GM21360 (cell line): ENCODE data around the gene ROR2.

Experiments used
- ATAC-seq: cut with Tn5 transposase; IDR thresholded peaks from one replicate; pipeline ENCODE4 v1.9.1; 2021; ENCODE audit warnings: mild to moderate bottlenecking, moderate library complexity; ENCODE audit not compliant: unreplicated experiment

ROR2 gene

DNA sequence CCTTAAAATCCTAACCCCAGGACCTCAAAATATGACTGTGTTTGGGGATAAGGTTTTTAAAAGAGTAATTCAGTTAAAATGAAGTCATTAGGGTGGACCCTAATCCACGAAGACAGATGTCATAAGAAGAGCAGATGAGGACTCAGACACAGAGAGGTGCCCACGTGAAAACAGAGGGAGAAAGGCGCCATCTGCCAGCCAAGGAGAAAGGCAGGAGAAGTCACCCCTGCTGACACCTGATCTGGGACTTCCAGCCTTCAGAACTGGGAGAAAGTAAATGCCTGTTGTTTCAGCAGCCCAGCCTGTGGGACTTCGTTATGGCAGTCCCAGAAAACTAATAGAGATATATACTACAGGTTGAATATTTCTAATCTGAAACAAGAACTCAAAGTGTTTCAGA, 67.4 kb downstream of the ROR2 start:
- no peak for ATAC-seq

DNA sequence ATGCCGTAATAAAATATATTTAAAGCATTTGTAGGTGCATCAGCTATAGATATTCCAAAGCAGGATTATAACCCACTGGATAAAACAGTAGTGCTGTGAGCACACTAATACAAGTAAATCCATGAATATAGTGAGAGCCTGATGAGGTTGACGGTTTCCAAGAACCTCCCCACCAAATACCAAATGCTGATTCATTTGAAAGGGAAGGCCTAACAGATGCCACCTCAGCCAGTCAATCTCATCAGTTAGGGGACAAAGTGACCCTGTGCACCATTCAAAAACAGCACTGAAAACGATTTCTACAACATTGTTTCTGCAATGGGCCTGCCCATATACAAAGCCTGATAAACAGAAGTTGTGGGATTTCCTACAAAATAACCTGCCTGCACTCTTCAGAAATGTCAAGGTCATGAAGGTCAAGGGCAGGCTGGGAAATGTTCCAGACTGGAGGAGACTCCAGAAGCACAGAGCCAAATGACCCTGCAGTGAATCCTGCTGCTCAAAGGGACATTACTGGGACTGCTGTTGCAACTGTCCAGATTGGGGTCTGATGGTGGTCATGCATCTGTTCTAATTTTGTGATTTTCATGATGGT, 69.6 kb downstream of the ROR2 start:
- ATAC-seq = no peak

DNA sequence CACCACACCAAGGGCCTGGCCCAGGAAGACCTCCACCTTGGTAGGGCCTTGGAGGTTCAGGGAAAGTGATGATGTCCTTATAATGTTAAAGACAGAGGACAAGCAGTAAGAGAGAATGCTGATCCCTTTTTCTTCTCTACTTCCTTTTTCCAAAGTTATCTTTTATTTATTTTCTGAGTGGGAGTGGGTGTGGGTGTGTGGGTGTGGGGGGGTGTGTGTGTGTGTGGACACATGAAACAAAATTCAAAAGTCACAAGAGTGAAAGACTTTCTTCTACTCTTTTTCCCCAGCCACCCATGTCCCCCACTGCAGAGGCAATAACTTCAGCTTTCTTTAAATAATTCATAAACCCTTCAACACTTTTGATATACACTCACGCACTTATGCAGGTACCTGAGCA, 70.8 kb downstream of the ROR2 start:
- no peak for ATAC-seq

DNA sequence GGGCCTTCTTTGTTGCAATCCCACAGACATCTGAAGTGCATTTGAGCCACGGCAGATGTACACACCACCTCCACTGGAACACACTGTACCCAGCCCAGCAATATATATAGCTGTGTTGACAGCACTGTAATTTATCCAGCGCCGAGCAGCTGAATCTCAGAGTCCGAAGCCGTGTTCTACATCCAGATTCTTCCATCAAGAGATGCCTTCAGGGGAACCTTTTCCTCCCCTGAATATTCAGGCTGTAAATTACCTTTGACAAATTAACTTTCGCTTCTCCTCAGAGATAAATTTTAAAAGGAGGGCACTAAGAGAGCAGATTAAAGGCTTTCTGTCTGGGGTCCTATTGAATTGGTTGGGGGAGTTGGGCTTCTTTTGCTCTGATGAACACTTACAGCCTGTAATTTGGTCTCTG, 76.4 kb downstream of the ROR2 start:
- no peak for ATAC-seq

DNA sequence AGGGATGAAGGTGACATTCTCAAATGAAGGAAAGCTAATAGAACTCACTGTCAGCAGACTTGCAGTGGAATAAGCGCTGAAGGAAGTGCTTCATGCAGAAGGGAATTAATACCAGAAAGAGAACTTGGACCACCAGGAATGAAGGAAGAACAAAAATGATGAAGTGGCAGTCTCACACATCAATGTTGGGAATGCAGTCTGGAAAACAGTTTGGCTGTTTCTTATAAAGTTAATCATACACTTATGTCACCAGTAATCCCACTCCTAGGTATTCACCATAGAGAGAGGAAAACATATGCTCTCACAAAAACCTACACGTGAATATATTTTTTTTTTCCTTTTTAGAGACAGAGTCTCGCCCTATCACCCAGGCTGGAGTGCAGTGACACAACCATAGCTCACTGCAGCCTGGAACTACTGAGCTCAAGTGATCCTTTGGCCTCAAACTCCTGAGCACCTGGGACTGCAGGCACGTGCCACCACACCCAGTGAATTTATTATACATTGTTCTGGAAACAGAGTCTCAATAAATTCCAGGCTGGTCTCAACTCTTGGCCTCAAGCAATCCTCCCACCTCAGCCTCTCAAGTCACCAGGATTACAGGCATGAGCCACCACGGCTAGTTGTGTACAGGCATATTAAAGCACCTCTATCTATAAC, 81.2 kb downstream of the ROR2 start:
- ATAC-seq = no peak

DNA sequence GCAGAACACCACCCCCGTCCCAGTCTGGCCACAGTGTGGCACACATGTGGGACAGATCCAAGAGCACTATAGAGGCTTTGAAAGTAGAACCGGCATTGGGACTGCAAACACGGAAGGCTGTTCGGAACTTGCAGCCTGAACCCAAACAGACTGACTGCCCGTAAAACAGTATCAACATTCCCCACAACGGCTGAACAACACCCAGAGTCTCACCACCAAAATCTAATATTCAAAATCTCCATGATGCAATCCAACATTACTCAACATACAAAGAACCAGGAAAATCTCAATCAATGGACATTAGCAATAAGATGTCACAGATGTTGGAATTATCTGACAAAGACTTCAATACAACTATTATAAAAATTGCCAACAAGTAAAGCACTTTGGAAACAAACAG, 82.3 kb downstream of the ROR2 start:
- no peak for ATAC-seq

DNA sequence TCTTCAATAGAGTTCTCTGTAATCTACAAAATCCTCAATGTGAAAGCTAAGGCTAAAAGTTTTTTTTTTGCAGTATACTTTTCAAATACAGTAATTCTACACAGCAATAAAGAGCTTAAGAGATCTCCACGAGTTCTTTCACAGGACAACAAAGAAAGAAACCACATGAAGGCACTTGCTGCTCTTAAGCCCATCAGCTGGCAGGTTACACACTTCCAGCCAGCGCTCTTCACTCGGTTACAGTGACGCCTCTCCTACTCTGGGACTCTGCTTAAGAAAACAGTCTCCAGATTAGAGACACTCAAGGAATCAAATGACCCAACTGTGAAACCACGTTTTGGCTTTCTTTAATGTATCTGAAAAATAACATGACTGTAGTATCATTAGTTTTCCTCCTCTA, 85.0 kb downstream of the ROR2 start:
- no peak for ATAC-seq

DNA sequence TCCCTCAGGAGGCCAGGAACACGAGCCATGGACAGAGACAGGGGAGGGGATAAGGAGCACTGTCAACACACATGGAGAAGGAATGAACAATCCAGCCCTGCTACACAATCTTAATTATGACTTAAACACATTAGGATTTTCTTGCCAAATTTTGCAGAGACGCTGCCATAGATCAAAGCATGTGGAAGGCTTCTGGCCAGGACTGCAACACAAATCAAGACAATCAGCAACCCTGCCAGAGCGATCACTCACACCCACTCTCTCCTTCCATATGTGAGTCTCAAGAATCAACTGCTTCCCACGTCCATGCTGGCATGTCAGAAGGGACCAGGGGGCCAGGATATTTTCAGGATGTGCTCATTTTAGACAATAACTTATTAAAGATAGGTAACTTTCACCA, 85.6 kb downstream of the ROR2 start:
- no peak for ATAC-seq

DNA sequence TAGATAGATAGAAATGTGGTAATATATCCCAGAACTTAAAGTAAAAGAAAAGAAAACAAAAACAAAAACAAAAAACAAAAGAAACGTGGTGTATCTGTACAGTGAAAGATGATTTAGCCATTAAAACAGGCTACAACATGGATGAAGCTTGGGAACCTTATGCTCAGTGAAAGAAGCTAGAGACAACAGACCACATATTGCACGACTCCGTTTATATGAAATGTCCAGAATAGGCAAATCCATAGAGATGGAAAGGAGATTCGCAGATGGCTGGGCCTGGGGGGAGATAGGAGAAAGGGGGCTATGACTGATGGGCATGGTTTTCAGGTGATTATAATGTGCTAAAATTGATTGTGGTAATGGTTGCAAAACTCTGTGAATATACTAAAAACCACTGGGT, 86.6 kb downstream of the ROR2 start:
- no peak for ATAC-seq

DNA sequence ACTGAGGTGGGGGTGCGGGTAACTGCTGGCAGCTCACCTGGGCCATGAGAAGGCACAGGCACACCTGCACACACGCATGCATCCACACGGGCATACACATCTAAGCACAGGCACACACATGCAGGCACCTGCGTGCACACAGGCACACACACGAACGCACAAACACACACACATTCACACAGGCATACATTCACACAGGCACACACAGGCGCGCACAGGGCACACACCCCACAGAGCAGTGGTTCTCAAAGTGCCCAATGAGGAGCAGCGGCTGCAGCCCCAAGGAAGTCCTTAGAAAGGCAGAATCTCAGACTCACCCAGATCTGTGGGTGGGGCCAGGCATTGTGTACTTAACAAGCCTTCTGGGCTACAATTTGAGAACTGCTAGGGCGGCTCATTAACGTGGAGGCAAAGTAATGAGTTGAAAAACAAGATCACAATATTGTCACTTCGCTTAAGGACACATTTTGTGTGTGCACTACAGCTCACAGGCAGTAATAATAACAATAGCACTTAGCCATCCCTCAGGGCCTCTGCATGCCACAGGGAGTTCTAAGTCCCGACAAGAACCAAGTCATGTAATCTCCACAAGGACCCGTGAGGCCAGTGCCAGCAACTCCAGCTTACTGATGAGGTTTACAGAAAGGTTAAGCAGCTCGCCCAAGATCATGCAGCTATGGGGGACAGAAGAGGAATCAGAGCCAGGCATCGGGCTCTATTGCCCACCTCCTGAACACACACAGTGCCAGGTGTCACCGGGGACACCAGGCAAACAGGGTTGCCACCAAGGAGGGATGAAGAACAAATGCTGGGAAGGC, 91.6 kb downstream of the ROR2 start:
- no peak for ATAC-seq

- no peak for ATAC-seq
Measured at GRCh38 chr9:91857291-91858212, 92.5 kb downstream of the ROR2 start.

DNA sequence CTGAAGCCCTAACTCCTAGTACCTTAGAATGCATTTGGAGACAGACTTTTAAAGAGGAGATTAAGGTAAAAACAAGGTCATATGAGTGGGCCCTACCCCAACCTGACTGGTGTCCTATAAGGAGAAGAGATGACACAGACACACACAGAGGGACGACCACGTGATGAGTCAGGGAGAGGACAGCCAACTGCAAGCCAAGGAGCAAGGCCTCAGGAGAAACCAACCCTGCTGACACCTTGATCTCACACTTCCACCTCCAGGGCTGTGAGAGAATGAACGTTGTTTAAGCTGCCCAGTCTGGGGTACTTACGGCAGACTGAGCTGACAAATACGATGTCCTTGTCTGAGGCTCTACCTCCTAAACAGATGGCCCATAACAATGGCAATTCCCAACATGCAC, 93.6 kb downstream of the ROR2 start:
- no peak for ATAC-seq

DNA sequence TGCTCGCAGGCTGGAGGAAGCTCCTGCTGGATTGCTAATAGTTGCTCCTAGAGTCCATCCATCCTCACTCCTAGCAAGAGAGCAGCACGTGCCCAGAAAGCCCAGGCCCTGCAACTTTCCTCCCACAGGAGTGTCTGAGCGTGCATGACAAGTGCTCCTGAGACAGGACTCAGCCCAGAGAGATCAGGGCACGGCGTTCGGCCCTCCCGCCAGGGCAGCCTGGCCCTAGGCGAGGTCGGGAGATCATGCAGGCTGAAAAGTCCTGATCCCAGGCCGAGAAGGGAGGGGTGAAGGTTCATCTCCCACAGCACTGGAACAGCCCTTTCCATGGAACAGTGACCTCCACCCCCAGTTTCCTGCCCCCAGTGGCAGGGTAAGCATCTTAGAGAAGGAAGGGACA, 94.8 kb downstream of the ROR2 start:
- no peak for ATAC-seq

- no peak for ATAC-seq
Measured at GRCh38 chr9:91852801-91853347, 97.2 kb downstream of the ROR2 start.

DNA sequence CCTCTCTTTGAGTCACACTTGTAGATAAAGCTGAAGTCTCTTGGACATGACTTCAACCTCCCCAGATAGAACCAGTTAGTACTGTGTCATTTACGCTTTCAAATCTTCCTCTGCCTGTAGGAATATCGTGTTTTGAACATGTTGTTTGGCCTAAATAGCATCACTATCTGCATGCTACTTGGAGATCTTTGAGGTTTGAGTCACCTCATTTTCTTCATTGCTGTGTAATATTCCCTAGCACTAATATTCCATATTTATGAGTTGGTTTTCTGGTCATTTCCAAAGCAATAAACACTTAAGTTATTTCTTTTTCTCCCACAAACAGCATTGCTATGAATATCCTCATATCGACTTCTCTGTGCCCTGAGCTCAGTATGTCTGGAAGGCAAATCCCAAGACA, 100.3 kb downstream of the ROR2 start:
- no peak for ATAC-seq

GRCh38 chr9:91848146-91848545, 101.9 kb downstream of the ROR2 start:
- ATAC-seq = no peak

DNA sequence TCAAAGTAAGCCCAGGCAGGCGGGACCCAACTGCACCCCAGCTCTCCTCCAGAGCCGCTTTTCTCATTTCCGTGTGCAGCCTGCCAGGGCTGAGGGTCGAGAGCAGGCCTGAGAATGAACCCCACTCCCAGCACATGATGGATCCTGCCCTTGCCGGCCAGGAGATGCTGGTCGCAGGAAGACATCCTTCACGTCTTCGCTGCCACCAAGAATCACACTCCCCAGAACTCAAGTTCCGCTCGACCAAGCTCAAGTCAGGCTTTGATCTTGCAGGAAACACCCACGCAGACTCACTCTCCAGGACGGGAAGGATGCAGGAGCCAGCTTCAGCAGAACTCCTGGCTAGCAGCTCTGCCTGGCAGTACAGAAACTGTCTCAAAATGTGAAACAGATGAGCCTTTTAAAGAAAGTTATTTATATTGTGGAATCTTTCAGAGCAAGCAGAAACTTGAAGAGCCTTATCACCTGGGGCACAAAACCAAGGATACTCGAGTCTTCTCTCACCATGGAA, 102.4 kb downstream of the ROR2 start:
- ATAC-seq = no peak

DNA sequence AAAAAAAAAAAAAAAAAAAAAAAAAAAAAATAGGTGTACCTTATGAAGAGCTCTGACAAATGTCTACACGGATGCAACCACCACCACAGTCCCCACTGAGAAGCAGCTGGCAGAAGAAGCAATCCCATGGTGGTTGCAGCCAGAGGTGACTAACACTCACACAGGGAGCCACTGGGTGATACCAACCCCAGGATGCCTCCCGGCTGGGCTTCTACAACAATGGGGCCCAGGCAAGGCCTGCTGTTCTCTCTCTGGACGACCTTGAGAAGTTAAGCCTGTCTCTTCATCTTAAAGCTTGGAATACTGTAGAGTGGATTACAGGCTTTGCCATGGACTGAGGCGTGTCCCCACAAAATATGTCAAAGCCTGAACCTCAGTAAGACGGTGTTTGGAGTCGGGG, 104.1 kb downstream of the ROR2 start:
- no peak for ATAC-seq

GRCh38 chr9:91844701-91845291, 105.2 kb downstream of the ROR2 start:
- ATAC-seq = no peak

DNA sequence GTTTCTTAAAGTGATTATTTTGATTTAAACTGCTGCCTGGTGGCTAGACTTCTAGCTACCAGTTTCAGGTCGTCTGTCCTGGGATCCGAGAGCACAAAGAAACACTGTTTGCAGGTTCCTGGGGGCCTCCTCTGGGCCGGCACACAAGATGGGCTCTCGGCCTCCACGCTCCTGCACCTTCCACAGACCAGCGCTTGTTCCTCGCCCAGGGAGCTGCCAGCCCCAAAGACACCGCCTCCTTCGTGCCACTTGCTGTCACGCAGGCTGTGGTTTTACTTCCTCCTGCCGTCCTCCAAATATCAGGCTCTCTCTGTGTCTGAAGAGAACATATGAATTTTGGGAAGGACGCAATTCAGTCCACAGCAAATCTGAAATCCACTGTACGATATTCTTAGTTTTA, 105.8 kb downstream of the ROR2 start:
- ATAC-seq = no peak
